Activated CD4-positive, alpha-beta T cell treated with anti-CD3 and anti-CD28 coated beads for 4 hours (primary cell): Measurements from ENCODE around the gene TPGS2.
"Not testable (repeated sequence)": the region's sequence is repeated elsewhere in the genome, so short reads cannot be mapped to it uniquely, and the experiment has no call there.

Source experiments
- DNase-seq, 2 donors: peaks; one replicate each; pipeline ENCODE4 v3.0.0-alpha.2; 2020

TPGS2 gene

GRCh38 chr18:36771245-36771644 lies 57.6 kb downstream of the TPGS2 start:
- no peak for DNase-seq

- no peak for DNase-seq
These were observed 58.4 kb downstream of the TPGS2 start for GRCh38 chr18:36770315-36770946.

DNA sequence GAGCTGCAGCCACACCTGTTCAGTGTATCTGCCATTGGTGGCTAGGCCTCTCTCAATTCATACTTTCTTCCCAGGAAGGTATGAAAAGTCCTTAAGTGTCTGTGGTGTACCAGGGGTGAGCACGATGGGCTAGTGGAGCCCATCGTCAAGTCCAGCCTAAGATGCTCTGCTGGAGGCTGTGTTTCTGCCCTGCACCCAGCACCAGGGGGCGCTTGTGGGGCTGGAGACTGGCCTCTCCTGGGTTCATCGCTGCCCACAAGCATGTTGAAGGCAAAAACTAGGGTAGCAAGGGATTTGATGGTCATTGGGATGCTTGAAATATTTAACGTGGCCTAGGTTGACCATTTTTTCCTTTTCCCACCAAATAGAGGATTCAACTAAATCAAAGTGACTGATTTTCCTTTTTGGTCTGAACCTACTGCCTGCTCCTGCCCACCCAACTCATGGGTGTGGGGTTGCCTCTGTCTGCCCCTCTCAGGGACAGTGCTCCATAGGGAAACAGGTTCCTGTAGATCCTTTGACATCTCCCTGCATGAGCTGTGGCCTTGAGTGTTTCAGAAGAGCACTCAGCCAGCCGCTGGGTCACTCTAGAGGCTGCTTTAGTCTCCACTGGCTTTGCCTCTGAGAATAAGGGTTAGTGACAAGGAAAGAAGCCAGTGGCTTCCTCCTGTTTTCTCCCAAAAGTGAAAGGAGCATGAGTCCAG lies 59.0 kb downstream of the TPGS2 start:
- DNase-seq: no peak

GRCh38 chr18:36769172-36769571 lies 59.6 kb downstream of the TPGS2 start:
- no peak for DNase-seq

DNA sequence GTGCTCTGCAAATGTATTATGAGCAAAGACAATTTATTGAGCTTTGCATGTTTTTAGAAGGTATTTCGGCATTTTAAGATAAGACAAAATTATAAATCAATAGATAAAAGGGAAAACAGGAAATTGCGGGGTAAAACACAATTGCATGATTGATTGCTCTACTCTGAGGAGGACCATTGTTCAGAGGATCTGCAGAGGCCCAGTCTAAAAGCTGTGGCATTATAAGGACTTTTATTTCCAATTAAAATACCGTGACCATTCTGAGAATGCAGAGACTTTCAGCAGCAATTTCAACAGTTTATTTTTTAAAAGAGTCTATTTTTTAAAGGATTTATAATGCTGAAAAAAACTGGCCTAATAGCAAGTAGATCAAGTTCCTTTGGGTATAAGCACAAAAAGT lies 62.0 kb downstream of the TPGS2 start:
- DNase-seq: no peak

DNA sequence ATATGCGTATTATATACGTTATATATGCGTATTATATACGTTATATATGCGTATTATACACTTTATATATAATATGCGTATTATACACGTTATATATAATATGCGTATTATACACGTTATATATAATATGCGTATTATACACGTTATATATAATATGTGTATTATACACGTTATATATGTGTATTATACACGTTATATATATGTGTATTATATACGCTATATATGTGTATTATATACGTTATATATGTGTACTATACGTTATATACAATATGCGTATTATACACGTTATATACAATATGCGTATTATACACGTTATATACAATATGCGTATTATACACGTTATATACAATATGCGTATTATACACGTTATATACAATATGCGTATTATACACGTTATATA lies 65.8 kb downstream of the TPGS2 start:
- not testable (repeated sequence) for DNase-seq

GRCh38 chr18:36762074-36762473 lies 66.7 kb downstream of the TPGS2 start:
- no peak for DNase-seq

DNA sequence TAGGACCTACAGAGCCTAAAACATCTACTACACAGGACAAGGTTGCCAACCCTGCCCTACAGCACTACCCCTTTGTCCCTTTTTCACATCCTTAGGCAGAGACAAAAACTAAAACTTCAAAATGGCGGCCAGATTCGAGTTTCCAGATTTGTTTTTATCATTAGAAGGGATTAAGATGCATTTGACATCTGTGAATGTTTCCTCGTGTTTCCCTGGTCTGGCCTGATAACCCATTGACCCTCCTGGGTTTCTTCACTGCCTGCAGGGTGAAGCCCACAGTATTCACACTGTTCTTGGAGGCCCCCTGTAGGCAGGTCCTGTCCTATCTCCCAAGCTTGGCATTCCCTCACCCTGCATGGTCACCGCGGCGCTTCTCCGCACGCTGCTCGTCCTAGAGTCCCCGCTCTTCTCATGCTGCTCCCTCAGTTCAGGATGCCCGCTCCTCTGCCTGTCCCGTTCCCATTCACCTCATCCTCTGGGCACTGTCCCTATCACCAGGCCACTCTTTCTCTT lies 67.6 kb downstream of the TPGS2 start:
- no peak for DNase-seq

GRCh38 chr18:36760598-36760997 lies 68.2 kb downstream of the TPGS2 start:
- no peak for DNase-seq

DNA sequence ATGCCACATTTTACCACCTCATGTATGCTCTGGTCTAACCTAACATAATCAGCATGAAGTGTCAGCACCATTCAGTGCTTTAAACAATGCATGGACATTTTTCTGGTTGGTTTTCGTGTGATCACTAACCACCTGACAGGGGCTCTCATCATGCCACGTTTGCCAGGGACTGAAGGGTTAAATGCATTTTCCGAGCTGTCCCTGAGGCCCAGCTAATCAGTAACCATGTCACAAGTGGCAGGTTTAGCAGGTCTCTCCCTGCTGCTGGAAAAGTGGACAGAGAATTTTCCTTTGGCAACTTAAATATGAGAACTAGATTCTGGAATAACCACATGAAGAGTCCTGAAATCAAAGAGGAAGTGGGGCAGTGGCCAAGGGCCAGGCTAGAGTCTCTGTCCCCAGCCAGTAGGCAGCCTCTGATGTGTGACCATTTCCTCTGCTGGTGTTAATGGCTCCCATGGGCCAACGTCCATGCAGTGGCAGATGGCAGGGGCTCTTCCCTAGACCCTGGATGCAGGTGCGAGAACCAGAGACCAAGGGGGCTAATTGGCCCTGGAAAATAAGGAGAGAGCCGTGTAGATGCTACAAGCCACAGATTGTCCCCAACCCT lies 69.5 kb downstream of the TPGS2 start:
- DNase-seq: no peak

DNA sequence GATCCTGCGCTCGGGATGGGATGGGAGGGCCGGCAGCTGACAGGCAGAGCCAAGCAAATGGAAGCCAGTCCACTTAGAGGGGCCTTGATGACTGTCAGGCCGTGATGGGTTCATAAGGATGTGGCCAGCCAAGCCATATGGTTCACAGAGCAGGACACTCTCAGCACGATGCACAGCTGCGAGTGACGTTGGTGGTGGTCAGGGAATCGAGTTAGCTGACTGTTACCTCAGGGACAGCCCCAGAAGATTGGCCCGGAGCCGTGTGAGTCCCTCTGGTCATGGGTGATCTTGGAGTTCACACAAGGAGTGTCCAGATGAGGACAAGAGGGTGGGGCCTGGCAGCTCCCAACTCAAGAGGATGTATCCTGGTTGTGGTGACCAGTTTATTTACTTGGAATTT lies 70.2 kb downstream of the TPGS2 start:
- DNase-seq: no peak

- no peak for DNase-seq
These were observed 70.8 kb downstream of the TPGS2 start for GRCh38 chr18:36757991-36758390.

GRCh38 chr18:36757081-36757480 lies 71.7 kb downstream of the TPGS2 start:
- no peak for DNase-seq

- DNase-seq: no peak
These were observed 72.6 kb downstream of the TPGS2 start for GRCh38 chr18:36756242-36756641.

- no peak for DNase-seq
These were observed 75.6 kb downstream of the TPGS2 start for GRCh38 chr18:36752929-36753865.

- no peak for DNase-seq
These were observed 83.4 kb downstream of the TPGS2 start for GRCh38 chr18:36745219-36745975.

GRCh38 chr18:36744261-36744876 lies 84.4 kb downstream of the TPGS2 start:
- DNase-seq: no peak
